Kidney (tissue), 14 donors: Measurements from ENCODE around the gene MESP1. TPM values are rescaled to one million over a fixed set of nuclear protein-coding genes. Genes with fewer than 3 reads are reported as not detected.

Source experiments
- DNase-seq, 5 donors: peaks; one replicate each; pipeline ENCODE4 v3.0.0-alpha.2; 2013 to 2020
- FAIRE-seq: peaks from 2 replicates; lab custom pipeline; 2012; peaks lifted over from hg19 to GRCh38; lab: Jason Lieb, UNC
- H3K27ac ChIP-seq, 2 donors: one replicate each; pipeline ENCODE4 v1.7.0; 2013; ENCODE audit warnings: low read depth in 2 of 2, low read length in 2 of 2, inconsistent platforms in 1 of 2
- H3K27me3 ChIP-seq: one replicate; pipeline ENCODE4 v1.7.1; 2013; ENCODE audit warnings: low read length, inconsistent platforms; ENCODE audit not compliant: control insufficient read depth, insufficient read depth
- H3K36me3 ChIP-seq, 3 donors: one replicate each; pipeline versions ENCODE4 v1.7.0 to v1.7.1; 2013; ENCODE audit warnings: low read length in 3 of 3, control low read depth in 1 of 3, inconsistent platforms in 1 of 3; ENCODE audit not compliant: insufficient read depth in 3 of 3, control insufficient read depth in 2 of 3
- H3K4me1 ChIP-seq, 3 donors: one replicate each; pipeline versions ENCODE4 v1.7.0 to v1.7.1; 2013; ENCODE audit warnings: low read length in 3 of 3, inconsistent platforms in 1 of 3, low read depth in 1 of 3; ENCODE audit not compliant: control insufficient read depth in 2 of 3, insufficient read depth in 2 of 3
- H3K4me3 ChIP-seq, 3 donors: one replicate each; pipeline versions ENCODE4 v1.7.0 to v1.8.1; 2013; ENCODE audit warnings: low read length in 3 of 3, control low read depth in 1 of 3, inconsistent platforms in 1 of 3
- H3K9ac ChIP-seq, 3 donors: one replicate each; pipeline versions ENCODE4 v1.7.0 to v1.7.1; 2013; ENCODE audit warnings: low read length in 3 of 3, control low read depth in 1 of 3, inconsistent platforms in 1 of 3
- H3K9me3 ChIP-seq, 3 donors: one replicate each; pipeline versions ENCODE4 v1.7.0 to v1.7.1; 2013; ENCODE audit warnings: low read length in 3 of 3, control low read depth in 1 of 3, inconsistent platforms in 1 of 3; ENCODE audit not compliant: control insufficient read depth in 2 of 3, insufficient read depth in 1 of 3
- intact Hi-C: fragments of 100-400 bp; cut with DNase I; formaldehyde crosslinking; loops from one replicate; pipeline ENCODE4 v1.11.1; 2022
- polyA plus RNA-seq: library from polyadenylated mRNA; stranded (reverse); fragments of 350-450 nt; fragmentation: Illumina TruSeq; extraction: RNeasy Lipid Tissue Mini Kit (QIAGEN cat#74804); gene quantifications from one replicate; pipeline ENCODE4 v1.2.3, GENCODE V29; 2014; ENCODE audit warnings: low read depth, low replicate concordance; ENCODE audit not compliant: insufficient read depth
- total RNA-seq: library from RNA; stranded (reverse); fragmentation: NEBNext Ultra II Directional; extraction: Animal tissue kit (Norgen Biotek cat#: 25700); gene quantifications from one replicate; pipeline ENCODE4 v1.2.1, GENCODE V29; 2021
- TF ChIP-seq, protein P1 (sequence below): IDR thresholded peaks from 3 replicates; pipeline ENCODE4 v1.5.1; 2012; ENCODE audit warnings: mild to moderate bottlenecking, moderate library complexity, borderline replicate concordance; ENCODE audit not compliant: insufficient read depth; ENCODE audit errors: extremely low read depth
- donor health status: control.
- donor health status: control.
- donor health status: control.
- donor health status: control.
- donor health status: control.
- donor health status: DM: yes; HTN: yes; CAD: no.
- donor health status: Normal renal cell carcinoma (clear cell type).

Gene MESP1
- total and polyA plus RNA-seq, 2 donors from 2014 or later: 2.1 to 6.0 TPM

DNA sequence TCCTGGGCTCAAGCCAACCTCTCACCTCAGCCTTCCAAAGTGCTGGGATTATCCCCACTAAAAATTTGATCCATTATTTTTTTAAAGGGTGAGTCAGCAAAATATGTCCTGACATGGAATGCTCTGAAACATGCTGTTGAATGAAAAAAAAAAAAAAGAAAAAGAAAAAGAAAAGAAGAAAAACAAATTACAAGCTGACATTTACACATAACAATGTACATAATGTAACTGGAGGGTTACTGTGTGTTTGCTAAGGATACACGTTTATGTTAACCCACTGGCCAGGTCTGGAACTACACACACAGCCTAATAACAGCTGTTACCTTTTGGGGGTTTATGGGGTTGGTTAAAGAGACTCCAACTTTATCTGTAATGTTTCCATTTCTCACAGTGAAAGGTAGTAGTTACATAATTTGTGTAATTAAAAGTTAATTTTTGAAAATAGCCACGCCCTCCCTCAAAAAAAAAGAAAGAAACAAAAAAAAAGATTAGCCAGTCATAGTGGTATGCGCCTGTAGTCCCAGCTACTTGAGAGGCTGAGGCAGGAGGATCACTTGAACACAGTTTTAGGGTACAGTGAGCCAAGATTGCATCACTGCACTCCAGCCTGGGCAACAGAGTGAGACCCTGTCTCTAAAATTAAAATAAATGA lies 22.0 kb upstream of the MESP1 start:
- Histone ChIP-seq H3K9me3 (no peaks in the 10 kb centered on the region), H3K27me3 (no peaks in the 10 kb centered on the region), H3K36me3 (no peaks in the 10 kb centered on the region), H3K9ac (no peak overlapping the region), H3K27ac (no peak overlapping the region), H3K4me1 (peaks cover 0 to 8% (median 0%) of the 10 kb centered on the region in 3 donors), H3K4me3 (no peak overlapping the region)
- FAIRE-seq: no peak
- TF ChIP-seq, protein P1, sequence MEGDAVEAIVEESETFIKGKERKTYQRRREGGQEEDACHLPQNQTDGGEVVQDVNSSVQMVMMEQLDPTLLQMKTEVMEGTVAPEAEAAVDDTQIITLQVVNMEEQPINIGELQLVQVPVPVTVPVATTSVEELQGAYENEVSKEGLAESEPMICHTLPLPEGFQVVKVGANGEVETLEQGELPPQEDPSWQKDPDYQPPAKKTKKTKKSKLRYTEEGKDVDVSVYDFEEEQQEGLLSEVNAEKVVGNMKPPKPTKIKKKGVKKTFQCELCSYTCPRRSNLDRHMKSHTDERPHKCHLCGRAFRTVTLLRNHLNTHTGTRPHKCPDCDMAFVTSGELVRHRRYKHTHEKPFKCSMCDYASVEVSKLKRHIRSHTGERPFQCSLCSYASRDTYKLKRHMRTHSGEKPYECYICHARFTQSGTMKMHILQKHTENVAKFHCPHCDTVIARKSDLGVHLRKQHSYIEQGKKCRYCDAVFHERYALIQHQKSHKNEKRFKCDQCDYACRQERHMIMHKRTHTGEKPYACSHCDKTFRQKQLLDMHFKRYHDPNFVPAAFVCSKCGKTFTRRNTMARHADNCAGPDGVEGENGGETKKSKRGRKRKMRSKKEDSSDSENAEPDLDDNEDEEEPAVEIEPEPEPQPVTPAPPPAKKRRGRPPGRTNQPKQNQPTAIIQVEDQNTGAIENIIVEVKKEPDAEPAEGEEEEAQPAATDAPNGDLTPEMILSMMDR: no peak
- no peak for DNase-seq
- intact Hi-C loops: no loop called here

- Histone ChIP-seq H3K9me3 (no peaks in the 10 kb centered on the region), H3K4me1 (peaks cover 0 to 17% (median 12%) of the 10 kb centered on the region in 3 donors), H3K27ac (no peak overlapping the region), H3K36me3 (no peaks in the 10 kb centered on the region), H3K4me3 (no peak overlapping the region), H3K9ac (no peak overlapping the region), H3K27me3 (no peaks in the 10 kb centered on the region)
- intact Hi-C loops: no loop called here
- FAIRE-seq (no peak), DNase-seq (peak in 1 of 5 donors; percentile 14)
- TF ChIP-seq, protein P1: no peak
Measured at GRCh38 chr15:89770041-89770440, 19.0 kb upstream of the MESP1 start.

GRCh38 chr15:89769366-89769765 lies 18.3 kb upstream of the MESP1 start:
- FAIRE-seq: no peak
- Histone ChIP-seq H3K9ac (no peak overlapping the region), H3K9me3 (no peaks in the 10 kb centered on the region), H3K4me1 (peaks cover 0 to 17% (median 12%) of the 10 kb centered on the region in 3 donors), H3K36me3 (no peaks in the 10 kb centered on the region), H3K4me3 (no peak overlapping the region), H3K27me3 (no peaks in the 10 kb centered on the region), H3K27ac (no peak overlapping the region)
- DNase-seq: no peak
- TF ChIP-seq, protein P1: no peak
- intact Hi-C loops: no loop called here
